Measurements from ENCODE around the gene USP54.
A peak's percentile ranks its signal among the peaks of the same experiment; 100 is the strongest.
"Not testable (repeated sequence)": the region's sequence is repeated elsewhere in the genome, so short reads cannot be mapped to it uniquely, and the experiment has no call there.

USP54 gene

DNA sequence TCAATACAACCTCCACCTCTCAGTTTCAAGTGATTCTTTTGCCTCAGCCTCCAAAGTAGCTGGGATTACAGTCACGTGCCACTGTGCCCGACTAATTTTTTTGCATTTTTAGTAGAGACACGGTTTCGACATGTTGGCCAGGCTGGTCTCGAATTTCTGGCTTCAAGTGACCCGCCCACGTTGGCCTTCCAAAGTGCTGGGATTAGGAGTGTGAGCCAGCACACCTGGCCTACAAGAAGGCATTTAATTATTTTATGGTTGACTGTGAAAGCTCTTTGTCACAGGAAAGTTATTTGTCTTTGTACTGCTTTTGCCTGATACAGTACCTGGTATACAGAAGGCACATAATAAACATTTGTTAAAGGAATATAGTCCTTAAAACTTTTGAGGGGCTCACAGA lies 37.3 kb upstream of the USP54 start:
- Histone ChIP-seq H3K27ac (no peak overlapping the region), H3K27me3 (no peaks in the 10 kb centered on the region), H3K9me3 (no peaks in the 10 kb centered on the region), H3K4me1 (peaks cover 0 to 18% (median 7%) of the 10 kb centered on the region in 4 donors), H3K4me3 (no peak overlapping the region), H3K36me3 (peaks cover 0 to 11% (median 0%) of the 10 kb centered on the region in 3 donors)
- intact Hi-C loops (cut with DNase I; ENCODE audit: low total_unique reads): loop anchor here (5.0 kb wide), 1 partner anchor 41 kb away; no protein-coding TSS in a partner anchor
- DNase-seq: no peak
- TF ChIP-seq, protein P1, sequence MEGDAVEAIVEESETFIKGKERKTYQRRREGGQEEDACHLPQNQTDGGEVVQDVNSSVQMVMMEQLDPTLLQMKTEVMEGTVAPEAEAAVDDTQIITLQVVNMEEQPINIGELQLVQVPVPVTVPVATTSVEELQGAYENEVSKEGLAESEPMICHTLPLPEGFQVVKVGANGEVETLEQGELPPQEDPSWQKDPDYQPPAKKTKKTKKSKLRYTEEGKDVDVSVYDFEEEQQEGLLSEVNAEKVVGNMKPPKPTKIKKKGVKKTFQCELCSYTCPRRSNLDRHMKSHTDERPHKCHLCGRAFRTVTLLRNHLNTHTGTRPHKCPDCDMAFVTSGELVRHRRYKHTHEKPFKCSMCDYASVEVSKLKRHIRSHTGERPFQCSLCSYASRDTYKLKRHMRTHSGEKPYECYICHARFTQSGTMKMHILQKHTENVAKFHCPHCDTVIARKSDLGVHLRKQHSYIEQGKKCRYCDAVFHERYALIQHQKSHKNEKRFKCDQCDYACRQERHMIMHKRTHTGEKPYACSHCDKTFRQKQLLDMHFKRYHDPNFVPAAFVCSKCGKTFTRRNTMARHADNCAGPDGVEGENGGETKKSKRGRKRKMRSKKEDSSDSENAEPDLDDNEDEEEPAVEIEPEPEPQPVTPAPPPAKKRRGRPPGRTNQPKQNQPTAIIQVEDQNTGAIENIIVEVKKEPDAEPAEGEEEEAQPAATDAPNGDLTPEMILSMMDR (IDR thresholded peaks at IDR 0.05): no peak

DNA sequence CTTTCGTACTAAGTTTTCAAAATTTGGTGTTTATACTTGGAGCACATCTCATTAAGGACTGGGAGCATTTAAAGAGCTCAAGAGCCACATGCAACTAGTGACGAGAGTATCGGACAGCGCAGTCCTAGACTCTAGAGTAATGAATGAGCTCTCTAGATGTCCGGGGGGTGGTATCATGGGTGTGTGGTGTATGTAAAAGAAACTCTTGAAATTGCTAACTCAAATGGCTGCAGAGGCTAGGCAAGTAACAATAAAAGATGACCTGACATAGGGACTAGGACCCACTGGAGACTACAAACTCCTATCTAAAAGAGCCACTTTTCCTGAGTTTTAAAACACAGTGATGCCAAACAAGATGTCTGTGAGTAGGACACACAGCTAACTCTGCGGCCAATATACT lies 36.2 kb upstream of the USP54 start:
- TF ChIP-seq, protein P1 (IDR thresholded peaks at IDR 0.05): no peak
- intact Hi-C loops (cut with DNase I; ENCODE audit: low total_unique reads): loop anchor here (2.0 to 5.0 kb wide), 2 partner anchors 14 to 40 kb away; partner anchors contain the start of gene MYOZ1
- no peak overlapping the region for H3K4me3 ChIP-seq
- no peaks in the 10 kb centered on the region for H3K27me3 ChIP-seq
- peak in 1 of 2 donors; percentile 10 for DNase-seq
- H3K36me3 ChIP-seq: peaks cover 0 to 8% (median 0%) of the 10 kb centered on the region in 3 donors
- no peak overlapping the region for H3K27ac ChIP-seq
- H3K9me3 ChIP-seq: no peaks in the 10 kb centered on the region
- H3K4me1 ChIP-seq: peaks cover 0 to 18% (median 7%) of the 10 kb centered on the region in 4 donors

DNA sequence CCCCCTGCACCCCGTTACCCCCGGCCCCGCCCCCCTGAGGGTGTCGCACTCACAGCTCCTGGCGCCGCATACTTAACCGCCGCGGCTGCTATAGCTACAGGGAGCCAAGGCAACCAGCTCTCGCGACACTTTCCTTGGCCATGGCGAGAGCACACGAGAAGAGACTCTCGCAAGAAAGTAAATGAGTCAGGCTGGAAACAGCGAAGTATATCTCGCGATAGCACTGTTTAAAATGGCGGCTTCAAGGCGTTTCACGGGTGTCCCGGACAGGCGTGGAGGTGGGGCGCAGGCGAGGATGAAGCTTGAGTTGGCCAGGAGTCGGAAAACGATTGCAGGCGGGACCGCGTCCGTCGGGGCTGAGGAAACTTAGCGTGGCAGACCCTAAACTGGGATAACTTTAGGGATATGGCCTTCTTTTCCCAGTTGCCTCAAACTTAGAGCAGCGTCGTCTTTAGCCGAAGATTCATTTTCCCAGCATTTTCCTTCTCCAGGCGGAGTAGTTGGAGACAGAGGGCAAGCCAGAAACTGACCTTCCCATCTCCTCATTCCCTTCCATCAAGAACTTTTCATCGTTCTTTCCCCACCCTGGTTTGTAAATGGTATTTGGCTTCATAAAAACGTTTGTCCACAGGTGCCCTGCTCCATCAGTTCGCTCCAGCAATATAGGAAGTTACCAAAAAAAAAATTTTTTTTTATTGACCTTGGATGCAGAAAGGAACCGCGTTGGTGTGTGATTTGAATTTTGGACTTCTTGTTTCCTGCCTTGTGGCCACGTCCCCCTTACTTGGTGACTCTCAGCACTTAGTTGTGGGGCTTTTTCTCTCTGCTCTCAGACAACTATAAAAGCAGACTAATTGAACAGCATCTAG lies 35.0 kb upstream of the USP54 start:
- H3K4me3 ChIP-seq: peak overlapping the region; percentile 69 to 83
- no peaks in the 10 kb centered on the region for H3K9me3 ChIP-seq
- TF ChIP-seq, protein P1 (IDR thresholded peaks at IDR 0.05): no peak
- H3K4me1 ChIP-seq: peaks cover 0 to 18% (median 7%) of the 10 kb centered on the region in 4 donors
- peak overlapping the region; percentile 81 to 90 for H3K27ac ChIP-seq
- intact Hi-C loops (cut with DNase I; ENCODE audit: low total_unique reads): loop anchor here (2.0 to 5.0 kb wide), 2 partner anchors 15 to 39 kb away; partner anchors contain the start of gene MYOZ1
- no peaks in the 10 kb centered on the region for H3K27me3 ChIP-seq
- no peaks in the 10 kb centered on the region for H3K36me3 ChIP-seq
- DNase-seq: peak; percentile 95

DNA sequence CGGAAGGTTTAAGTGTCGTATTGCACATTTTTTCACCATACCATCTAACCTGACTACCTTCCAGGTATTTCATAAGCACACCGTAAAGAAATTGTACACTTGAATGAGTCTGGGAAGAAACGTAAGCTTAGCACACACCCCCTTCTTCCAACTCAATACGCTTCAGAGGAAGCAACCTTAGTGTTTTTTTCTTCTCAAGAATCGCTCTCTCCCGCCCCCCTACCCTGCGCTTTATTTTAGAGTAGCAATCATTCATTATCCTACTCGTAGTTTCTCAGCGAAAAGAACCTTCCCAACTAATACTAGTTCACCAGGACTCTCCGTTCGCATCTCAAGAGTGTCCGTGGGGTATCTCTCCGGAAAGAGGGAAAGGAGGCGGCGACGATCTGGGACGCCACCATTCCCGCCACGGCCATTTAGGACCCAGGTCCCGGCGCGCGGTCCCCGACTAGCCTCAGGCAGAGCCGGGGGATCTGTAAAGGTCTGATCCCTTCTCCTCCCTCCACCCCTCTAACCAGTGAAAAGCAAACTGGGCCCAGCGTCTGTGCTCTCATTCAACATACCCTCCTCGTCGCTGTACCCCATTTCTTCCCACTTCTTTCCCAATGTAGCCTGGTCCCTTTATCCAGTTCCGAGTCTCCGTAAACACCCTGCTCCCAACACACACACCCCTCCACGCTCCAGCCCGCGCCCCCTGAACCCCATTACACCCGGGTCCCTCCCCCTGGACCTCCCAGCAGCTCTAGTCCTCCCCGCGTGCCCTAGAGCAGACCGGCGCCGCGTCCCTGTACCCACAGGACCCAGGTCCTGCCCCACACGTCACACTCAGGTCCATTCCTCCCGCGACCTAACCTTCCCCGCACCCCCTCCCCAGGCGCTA lies 34.1 kb upstream of the USP54 start:
- intact Hi-C loops (cut with DNase I; ENCODE audit: low total_unique reads): loop anchor here (5.0 kb wide), 1 partner anchor 38 kb away; no protein-coding TSS in a partner anchor
- Histone ChIP-seq H3K36me3 (no peaks in the 10 kb centered on the region), H3K27me3 (no peaks in the 10 kb centered on the region), H3K4me3 (peak overlapping the region; percentile 69 to 83), H3K27ac (peak overlapping the region; percentile 81 to 90), H3K4me1 (peaks cover 0 to 18% (median 7%) of the 10 kb centered on the region in 4 donors), H3K9me3 (no peaks in the 10 kb centered on the region)
- TF ChIP-seq, protein P1 (IDR thresholded peaks at IDR 0.05): no peak
- peak; percentile 24 to 67 for DNase-seq

DNA sequence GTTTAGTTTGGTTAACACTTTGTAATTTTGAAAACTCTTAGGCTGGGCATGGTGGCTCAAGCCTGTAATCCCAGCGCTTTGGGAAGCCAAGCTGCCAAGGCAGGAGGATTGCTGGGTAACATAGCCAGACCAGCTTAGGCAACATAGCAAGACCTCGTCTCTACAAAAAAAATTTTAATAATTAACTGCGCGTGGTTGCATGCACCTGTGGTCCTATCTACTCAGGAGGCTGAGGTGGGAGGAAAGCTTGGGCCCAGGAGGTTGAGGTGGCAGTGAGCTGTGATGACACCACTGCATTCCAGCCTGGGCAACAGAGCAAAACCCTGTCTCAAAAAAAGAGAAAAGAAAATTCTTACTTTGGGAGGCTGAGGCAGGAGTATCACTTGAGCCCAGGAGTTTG lies 31.9 kb upstream of the USP54 start:
- intact Hi-C loops (cut with DNase I; ENCODE audit: low total_unique reads): no loop called here
- Histone ChIP-seq H3K36me3 (no peaks in the 10 kb centered on the region), H3K27ac (no peak overlapping the region), H3K4me1 (peaks cover 0 to 18% (median 7%) of the 10 kb centered on the region in 4 donors), H3K4me3 (no peak overlapping the region), H3K9me3 (no peaks in the 10 kb centered on the region), H3K27me3 (no peaks in the 10 kb centered on the region)
- TF ChIP-seq, protein P1 (IDR thresholded peaks at IDR 0.05): no peak
- peak in 1 of 2 donors; percentile 20 for DNase-seq

DNA sequence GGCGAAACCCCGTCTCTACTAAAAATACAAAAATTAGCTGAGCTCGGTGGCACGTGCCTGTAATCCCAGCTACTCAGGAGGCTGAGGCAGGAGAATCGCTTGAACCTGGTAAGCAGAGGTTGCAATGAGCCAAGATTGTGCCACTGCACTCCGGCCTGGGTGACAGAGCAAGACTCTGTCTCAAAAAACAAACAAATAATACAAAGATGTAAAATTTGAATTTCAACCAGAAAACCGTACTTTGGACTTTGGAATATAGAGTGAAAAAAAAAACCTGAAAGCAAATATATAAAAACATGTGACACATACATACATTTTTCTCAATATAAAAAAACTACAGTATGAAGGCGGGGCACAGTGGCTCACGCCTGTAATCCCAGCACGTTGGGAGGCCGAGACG lies 29.8 kb upstream of the USP54 start:
- H3K4me1 ChIP-seq; H3K36me3 ChIP-seq; H3K27ac ChIP-seq; H3K9me3 ChIP-seq; H3K4me3 ChIP-seq; DNase-seq; intact Hi-C loops (cut with DNase I; ENCODE audit: low total_unique reads); H3K27me3 ChIP-seq: not testable (repeated sequence)

DNA sequence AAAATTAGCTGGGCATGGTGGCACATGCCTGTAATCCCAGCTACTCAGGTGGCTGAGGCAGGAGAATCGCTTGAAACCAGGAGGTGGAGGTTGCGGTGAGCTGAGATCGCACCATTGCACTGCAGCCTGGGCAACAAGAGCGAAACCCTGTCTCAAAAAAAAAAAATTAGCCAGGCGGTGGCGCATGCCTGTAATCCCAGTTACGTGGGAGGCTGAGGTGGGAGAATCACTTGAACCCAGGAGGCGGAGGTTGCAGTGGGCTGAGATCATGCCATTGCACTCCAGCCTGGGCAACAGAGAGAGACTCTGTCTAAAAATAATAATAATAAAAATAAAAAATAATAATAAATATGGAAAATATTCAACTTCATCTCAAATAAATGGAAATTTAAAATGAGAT lies 26.0 kb upstream of the USP54 start:
- H3K9me3 ChIP-seq; H3K27me3 ChIP-seq; H3K4me3 ChIP-seq; DNase-seq; H3K4me1 ChIP-seq; H3K36me3 ChIP-seq; intact Hi-C loops (cut with DNase I; ENCODE audit: low total_unique reads); H3K27ac ChIP-seq: not testable (repeated sequence)
